T-helper 22 cell (primary cell): ENCODE data around the gene NXPH2.

Experiments used
- DNase-seq: peaks from one replicate; pipeline ENCODE4 v3.0.0-alpha.2; 2020; ENCODE audit warnings: low read depth

NXPH2 gene

GRCh38 chr2:138779781-138780445, at the start of gene NXPH2:
Gene NXPH2, minus strand, starts transcription at chr2:138780390. Its CDS starts 149 bp downstream, at chr2:138780241.
- no peak for DNase-seq

GRCh38 chr2:138829326-138829919, 49.2 kb upstream of the NXPH2 start:
- no peak for DNase-seq

- DNase-seq: no peak
Measured at GRCh38 chr2:138827426-138828054, 47.4 kb upstream of the NXPH2 start.

GRCh38 chr2:138823666-138824065, 43.5 kb upstream of the NXPH2 start:
- no peak for DNase-seq

- no peak for DNase-seq
Measured at GRCh38 chr2:138819964-138820363, 39.8 kb upstream of the NXPH2 start.

GRCh38 chr2:138818556-138818955, 38.4 kb upstream of the NXPH2 start:
- no peak for DNase-seq

GRCh38 chr2:138814123-138814898, 34.1 kb upstream of the NXPH2 start:
- DNase-seq: no peak

- DNase-seq: no peak
Measured at GRCh38 chr2:138811431-138811830, 31.2 kb upstream of the NXPH2 start.

GRCh38 chr2:138794724-138795123, 14.5 kb upstream of the NXPH2 start:
- DNase-seq: no peak

GRCh38 chr2:138787053-138787666, 7.0 kb upstream of the NXPH2 start:
- no peak for DNase-seq

GRCh38 chr2:138782383-138782782, 2.2 kb upstream of the NXPH2 start:
- no peak for DNase-seq

GRCh38 chr2:138780908-138781307, 718 bp upstream of the NXPH2 start:
- no peak for DNase-seq

GRCh38 chr2:138780446-138780880, 273 bp upstream of the NXPH2 start:
- no peak for DNase-seq

- no peak for DNase-seq
Measured at GRCh38 chr2:138779406-138779780, 797 bp downstream of the NXPH2 start.

GRCh38 chr2:138777996-138778395, 2.2 kb downstream of the NXPH2 start:
- no peak for DNase-seq

- DNase-seq: no peak
Measured at GRCh38 chr2:138775736-138776135, 4.5 kb downstream of the NXPH2 start.

GRCh38 chr2:138771534-138771933, 8.7 kb downstream of the NXPH2 start:
- DNase-seq: no peak

GRCh38 chr2:138767101-138767500, 13.1 kb downstream of the NXPH2 start:
- DNase-seq: no peak

GRCh38 chr2:138766464-138766863, 13.7 kb downstream of the NXPH2 start:
- no peak for DNase-seq

GRCh38 chr2:138763971-138764370, 16.2 kb downstream of the NXPH2 start:
- no peak for DNase-seq

GRCh38 chr2:138762533-138762932, 17.7 kb downstream of the NXPH2 start:
- DNase-seq: no peak

- no peak for DNase-seq
Measured at GRCh38 chr2:138760676-138761075, 19.5 kb downstream of the NXPH2 start.
